K562 (cell line): ENCODE results near the gene TAX1BP1.

Experiments used
- MCM5 ChIP-seq: fragments of 450-650 bp; IDR thresholded peaks from 2 replicates; pipeline ENCODE4 v1.6.1; 2016; ENCODE audit warnings: low read depth
- TAF7 ChIP-seq: fragments of 450-650 bp; IDR thresholded peaks from 2 replicates; pipeline ENCODE4 v1.6.1; 2016; ENCODE audit warnings: missing genetic modification characterization, missing compliant biosample characterization
- TF ChIP-seq, protein P1 (sequence below), 2 experiments: fragments of 450-650 bp in 1 of 2; sonication (generic) in 1 of 2; formaldehyde crosslinking in 1 of 2; IDR thresholded peaks in 1 of 2; conservative IDR thresholded peaks in 1 of 2; 2 replicates each; pipeline versions ENCODE4 v1.6.1 to v1.8.1; 2016 to 2023; ENCODE audit warnings: mild to moderate bottlenecking in 2 of 2, moderate library complexity in 2 of 2, inconsistent platforms in 1 of 2, missing genetic modification reagents in 1 of 2

DNA sequence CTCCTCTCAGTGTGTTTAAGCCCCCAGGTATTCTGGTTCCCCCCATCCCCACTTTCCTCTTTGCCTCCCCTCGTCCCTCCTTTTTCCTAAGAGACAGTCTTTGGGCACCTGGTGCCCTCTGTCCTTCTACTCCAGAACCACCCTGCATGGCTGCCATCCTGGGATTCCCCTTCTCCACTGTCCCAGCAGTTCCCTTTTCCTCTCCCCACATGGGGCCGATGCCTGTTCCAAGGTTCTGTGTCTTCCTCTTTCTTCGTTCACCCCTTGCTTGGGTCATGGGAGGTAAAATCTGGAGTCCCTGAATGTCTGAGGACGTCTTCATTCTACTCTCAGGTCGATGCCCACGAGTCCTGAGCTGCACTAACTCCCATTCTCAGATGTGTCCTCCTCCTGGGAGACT, 120.8 kb downstream of the TAX1BP1 start:
- TF ChIP-seq, protein P1, sequence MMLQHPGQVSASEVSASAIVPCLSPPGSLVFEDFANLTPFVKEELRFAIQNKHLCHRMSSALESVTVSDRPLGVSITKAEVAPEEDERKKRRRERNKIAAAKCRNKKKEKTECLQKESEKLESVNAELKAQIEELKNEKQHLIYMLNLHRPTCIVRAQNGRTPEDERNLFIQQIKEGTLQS (IDR thresholded peaks at IDR 0.05), result no peak
- TF ChIP-seq, protein P1 (CRISPR knock-in tag; conservative IDR thresholded peaks at IDR 0.05), result no peak
- TF ChIP-seq MCM5 (no peak), TAF7 (tag) (no peak)
